K562 (cell line): ENCODE measurements around the gene CPED1. TPM values are rescaled to one million over a fixed set of nuclear protein-coding genes. Genes with fewer than 3 reads are reported as not detected.

Experiments
- NCOR1 ChIP-seq: fragments of 450-650 bp; IDR thresholded peaks from 2 replicates; pipeline ENCODE4 v1.6.1; 2016; ENCODE audit warnings: mild to moderate bottlenecking, moderate library complexity
- RBFOX2 ChIP-seq: fragments of 200-400 bp; formaldehyde crosslinking; IDR thresholded peaks from 2 replicates; pipeline ENCODE4 v1.6.1; 2017; ENCODE audit warnings: low read depth, mild to moderate bottlenecking, low read length, moderate library complexity
- SREBF2 ChIP-seq: sonication (generic); formaldehyde crosslinking; IDR thresholded peaks from 2 replicates; pipeline ENCODE4 v1.4.0; 2020; ENCODE audit warnings: mild to moderate bottlenecking, missing genetic modification reagents
- ZBTB11 ChIP-seq, 3 experiments: fragments of 200-800 bp in 1 of 3; fragments of 250-450 bp in 1 of 3; fragments of 450-650 bp in 1 of 3; sonication (Bioruptor Pico) in 1 of 3; sonication (Bioruptor generic) in 1 of 3; formaldehyde crosslinking in 1 of 3; IDR thresholded peaks; 2 replicates each; pipeline versions ENCODE4 v1.6.1 to v1.8.0; 2016 to 2022; ENCODE audit warnings: mild to moderate bottlenecking in 2 of 3, missing genetic modification characterization in 2 of 3, missing compliant biosample characterization in 1 of 3, moderate library complexity in 1 of 3
- ZNF444 ChIP-seq: fragments of 250-450 bp; sonication (Bioruptor Pico); IDR thresholded peaks from 2 replicates; pipeline ENCODE4 v1.4.0; 2020; ENCODE audit warnings: mild to moderate bottlenecking, moderate library complexity
- ZNF830 ChIP-seq: fragments of 250-450 bp; sonication (Bioruptor Pico); IDR thresholded peaks from 2 replicates; pipeline ENCODE4 v1.5.0; 2021; ENCODE audit warnings: mild to moderate bottlenecking
- polyA plus RNA-seq, 8 experiments: library from polyadenylated mRNA; depleted of rRNA in 4 of 8; stranded (reverse) in 5 of 8; unstranded in 3 of 8; fragments of >200 nt; fragmentation: Nextera tagmentation in 2 of 8; fragmentation: Illumina TruSeq in 1 of 8; extraction: Ambion mirVana in 2 of 8; extraction: Trizol in 1 of 8; gene quantifications; 2 replicates each; pipeline versions ENCODE4 v1.2.1 to v1.2.3, GENCODE V29; 2011 to 2014; ENCODE audit warnings: inconsistent platforms in 1 of 8, missing spikeins in 1 of 8
- total RNA-seq, 7 experiments: library from RNA; depleted of rRNA in 6 of 7; stranded (reverse); fragments of >200 nt in 6 of 7; fragmentation: Illumina TruSeq in 2 of 7; extraction: Trizol in 2 of 7; gene quantifications; 2 replicates each; pipeline versions ENCODE4 v1.2.1 to v1.2.3, GENCODE V29; 2011 to 2021; ENCODE audit warnings: low replicate concordance in 1 of 7
- TF ChIP-seq, protein P1 (sequence below), 2 experiments: fragments of 450-650 bp; formaldehyde crosslinking in 1 of 2; IDR thresholded peaks; 2 replicates each; pipeline versions ENCODE4 v1.4.0 to v1.6.1; 2014 to 2020; ENCODE audit warnings: mild to moderate bottlenecking in 2 of 2, borderline replicate concordance in 1 of 2, low read depth in 1 of 2
- TF ChIP-seq, protein P2 (sequence below), 2 experiments: fragments of 450-650 bp; conservative IDR thresholded peaks; 2 replicates each; pipeline ENCODE4 v1.6.1; 2017; ENCODE audit warnings: mild to moderate bottlenecking in 2 of 2, moderate library complexity in 2 of 2
- TF ChIP-seq, protein P3 (sequence below): fragments of 450-650 bp; IDR thresholded peaks from 2 replicates; pipeline ENCODE4 v1.7.0; 2016; ENCODE audit warnings: borderline replicate concordance

Gene CPED1
- total and polyA plus RNA-seq, 9 of the 15 experiments (the other 6 are each of a cell fraction or from before 2014, with no cell fraction given): 195 to 393 (median 290) TPM

DNA sequence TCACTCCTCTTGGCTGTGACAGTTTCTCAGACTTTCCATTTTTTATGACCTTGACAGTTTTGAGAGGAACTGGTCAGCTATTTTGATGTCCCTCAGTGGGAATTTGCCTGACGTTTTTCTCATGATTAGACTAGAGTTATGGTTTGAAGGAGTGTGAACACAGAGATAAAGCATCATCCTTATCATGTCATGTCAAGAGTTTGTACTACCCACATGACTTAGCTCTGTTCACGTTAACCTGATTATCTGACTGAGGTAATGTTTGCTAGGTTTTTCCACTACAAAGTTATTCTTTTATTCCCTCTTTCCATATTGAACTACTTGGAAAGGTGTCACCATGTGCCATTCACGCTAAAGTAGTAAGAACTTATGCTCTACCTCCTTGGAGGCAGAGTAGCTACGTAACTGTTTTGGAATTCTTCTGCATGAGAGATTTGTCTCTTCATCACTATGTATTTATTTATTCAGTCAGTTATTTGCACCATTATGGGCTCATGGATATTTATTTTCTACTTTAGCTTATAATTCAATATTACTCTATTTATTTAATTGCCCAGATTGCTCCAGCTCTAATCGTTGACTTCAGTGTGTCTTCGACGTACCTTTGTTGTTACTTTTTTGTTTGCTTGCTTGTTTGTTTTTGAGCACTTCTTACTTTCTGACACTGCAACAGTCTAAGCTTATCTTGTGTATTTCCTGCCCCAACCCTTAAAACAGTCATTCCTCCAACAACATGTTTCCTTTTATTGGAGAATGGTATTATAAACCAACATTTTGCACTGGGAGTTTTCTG, 50.4 kb downstream of the CPED1 start (continued):
- TF ChIP-seq, protein P1, sequence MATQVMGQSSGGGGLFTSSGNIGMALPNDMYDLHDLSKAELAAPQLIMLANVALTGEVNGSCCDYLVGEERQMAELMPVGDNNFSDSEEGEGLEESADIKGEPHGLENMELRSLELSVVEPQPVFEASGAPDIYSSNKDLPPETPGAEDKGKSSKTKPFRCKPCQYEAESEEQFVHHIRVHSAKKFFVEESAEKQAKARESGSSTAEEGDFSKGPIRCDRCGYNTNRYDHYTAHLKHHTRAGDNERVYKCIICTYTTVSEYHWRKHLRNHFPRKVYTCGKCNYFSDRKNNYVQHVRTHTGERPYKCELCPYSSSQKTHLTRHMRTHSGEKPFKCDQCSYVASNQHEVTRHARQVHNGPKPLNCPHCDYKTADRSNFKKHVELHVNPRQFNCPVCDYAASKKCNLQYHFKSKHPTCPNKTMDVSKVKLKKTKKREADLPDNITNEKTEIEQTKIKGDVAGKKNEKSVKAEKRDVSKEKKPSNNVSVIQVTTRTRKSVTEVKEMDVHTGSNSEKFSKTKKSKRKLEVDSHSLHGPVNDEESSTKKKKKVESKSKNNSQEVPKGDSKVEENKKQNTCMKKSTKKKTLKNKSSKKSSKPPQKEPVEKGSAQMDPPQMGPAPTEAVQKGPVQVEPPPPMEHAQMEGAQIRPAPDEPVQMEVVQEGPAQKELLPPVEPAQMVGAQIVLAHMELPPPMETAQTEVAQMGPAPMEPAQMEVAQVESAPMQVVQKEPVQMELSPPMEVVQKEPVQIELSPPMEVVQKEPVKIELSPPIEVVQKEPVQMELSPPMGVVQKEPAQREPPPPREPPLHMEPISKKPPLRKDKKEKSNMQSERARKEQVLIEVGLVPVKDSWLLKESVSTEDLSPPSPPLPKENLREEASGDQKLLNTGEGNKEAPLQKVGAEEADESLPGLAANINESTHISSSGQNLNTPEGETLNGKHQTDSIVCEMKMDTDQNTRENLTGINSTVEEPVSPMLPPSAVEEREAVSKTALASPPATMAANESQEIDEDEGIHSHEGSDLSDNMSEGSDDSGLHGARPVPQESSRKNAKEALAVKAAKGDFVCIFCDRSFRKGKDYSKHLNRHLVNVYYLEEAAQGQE (IDR thresholded peaks at IDR 0.05; ENCODE audit: borderline replicate concordance): peak; percentile 49; the same call in 1 of the 2 replicates
- TF ChIP-seq, protein P1 (CRISPR knock-in tag; IDR thresholded peaks at IDR 0.05; ENCODE audit: low read depth): no peak
- TF ChIP-seq NCOR1: peak; percentile 99
- no peak for TF ChIP-seq RBFOX2
- TF ChIP-seq ZNF830 (CRISPR knock-in tag): no peak
- TF ChIP-seq SREBF2 (CRISPR knock-in tag): 0 out of 2 replicates have a peak, but pooled peaks have one; percentile 31
- TF ChIP-seq, protein P2, sequence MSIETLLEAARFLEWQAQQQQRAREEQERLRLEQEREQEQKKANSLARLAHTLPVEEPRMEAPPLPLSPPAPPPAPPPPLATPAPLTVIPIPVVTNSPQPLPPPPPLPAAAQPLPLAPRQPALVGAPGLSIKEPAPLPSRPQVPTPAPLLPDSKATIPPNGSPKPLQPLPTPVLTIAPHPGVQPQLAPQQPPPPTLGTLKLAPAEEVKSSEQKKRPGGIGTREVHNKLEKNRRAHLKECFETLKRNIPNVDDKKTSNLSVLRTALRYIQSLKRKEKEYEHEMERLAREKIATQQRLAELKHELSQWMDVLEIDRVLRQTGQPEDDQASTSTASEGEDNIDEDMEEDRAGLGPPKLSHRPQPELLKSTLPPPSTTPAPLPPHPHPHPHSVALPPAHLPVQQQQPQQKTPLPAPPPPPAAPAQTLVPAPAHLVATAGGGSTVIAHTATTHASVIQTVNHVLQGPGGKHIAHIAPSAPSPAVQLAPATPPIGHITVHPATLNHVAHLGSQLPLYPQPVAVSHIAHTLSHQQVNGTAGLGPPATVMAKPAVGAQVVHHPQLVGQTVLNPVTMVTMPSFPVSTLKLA (conservative IDR thresholded peaks at IDR 0.05): peak; percentile 67 to 89; a peak in 3 of 4 replicates
- TF ChIP-seq, protein P3, sequence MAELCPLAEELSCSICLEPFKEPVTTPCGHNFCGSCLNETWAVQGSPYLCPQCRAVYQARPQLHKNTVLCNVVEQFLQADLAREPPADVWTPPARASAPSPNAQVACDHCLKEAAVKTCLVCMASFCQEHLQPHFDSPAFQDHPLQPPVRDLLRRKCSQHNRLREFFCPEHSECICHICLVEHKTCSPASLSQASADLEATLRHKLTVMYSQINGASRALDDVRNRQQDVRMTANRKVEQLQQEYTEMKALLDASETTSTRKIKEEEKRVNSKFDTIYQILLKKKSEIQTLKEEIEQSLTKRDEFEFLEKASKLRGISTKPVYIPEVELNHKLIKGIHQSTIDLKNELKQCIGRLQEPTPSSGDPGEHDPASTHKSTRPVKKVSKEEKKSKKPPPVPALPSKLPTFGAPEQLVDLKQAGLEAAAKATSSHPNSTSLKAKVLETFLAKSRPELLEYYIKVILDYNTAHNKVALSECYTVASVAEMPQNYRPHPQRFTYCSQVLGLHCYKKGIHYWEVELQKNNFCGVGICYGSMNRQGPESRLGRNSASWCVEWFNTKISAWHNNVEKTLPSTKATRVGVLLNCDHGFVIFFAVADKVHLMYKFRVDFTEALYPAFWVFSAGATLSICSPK: peak; percentile 42; the same call in 1 of the 2 replicates
- 0 out of 2 replicates have a peak, but pooled peaks have one; percentile 11 for TF ChIP-seq ZNF444 (CRISPR knock-in tag)
- peak in 1 of 3 experiments; percentile 75; a peak in 1 of 6 replicates for TF ChIP-seq ZBTB11 (CRISPR knock-in tag; IDR thresholded peaks at IDR 0.05)
